Measurements from ENCODE around the gene ZBED3. TPM values are rescaled to one million over a fixed set of nuclear protein-coding genes. Genes with fewer than 3 reads are reported as not detected.
A peak's percentile ranks its signal among the peaks of the same experiment; 100 is the strongest.

The ZBED3 gene
- 18.0 and 21.0 TPM in 2 replicates for total RNA-seq
- long read RNA-seq, full-length matches to known transcripts, result 1 of 1 reads
- long read RNA-seq, partial matches to known transcripts, result 0 of 1 reads
- long read RNA-seq, other reads (novel, unspliced or antisense), result 0 of 1 reads

- H3K4me3 Mint-ChIP-seq (ENCODE audit: unreplicated experiment), result peak within 1 kb of the TSS; percentile 97
- DNase-seq (ENCODE audit: extremely low spot score, unreplicated experiment), result peak; percentile 86
- H3K9me3 Mint-ChIP-seq (ENCODE audit: unreplicated experiment), result peaks cover 3% of the 10 kb centered on the region
- no peaks in the 10 kb centered on the region for H3K27me3 Mint-ChIP-seq (ENCODE audit: unreplicated experiment)
- H3K27ac Mint-ChIP-seq (ENCODE audit: unreplicated experiment), result peak within 1 kb of the TSS; percentile 98
- peak; percentile 55 for TF ChIP-seq CTCF (IDR thresholded peaks at IDR 0.05)
- peaks cover 22% of the 10 kb centered on the region for H3K36me3 Mint-ChIP-seq (ENCODE audit: unreplicated experiment)
- peaks cover 31% of the 10 kb centered on the region for H3K4me1 Mint-ChIP-seq (ENCODE audit: unreplicated experiment)
These were observed at the start of gene ZBED3 for GRCh38 chr5:77086689-77087483. TSS of gene ZBED3 (minus strand) at chr5:77087285. CDS start at chr5:77077878, 9,407 bp downstream.

- Mint-ChIP-seq H3K27me3 (ENCODE audit: unreplicated experiment) (no peaks in the 10 kb centered on the region), H3K9me3 (ENCODE audit: unreplicated experiment) (no peaks in the 10 kb centered on the region), H3K4me1 (ENCODE audit: unreplicated experiment) (peaks cover 16% of the 10 kb centered on the region), H3K36me3 (ENCODE audit: unreplicated experiment) (peaks cover 8% of the 10 kb centered on the region), H3K27ac (ENCODE audit: unreplicated experiment) (peak overlapping the region; percentile 62), H3K4me3 (ENCODE audit: unreplicated experiment) (no peak overlapping the region)
- DNase-seq (ENCODE audit: extremely low spot score, unreplicated experiment), result no peak
- TF ChIP-seq CTCF (IDR thresholded peaks at IDR 0.05), result no peak
These were observed 46.1 kb upstream of the ZBED3 start for GRCh38 chr5:77133061-77133758.

- no peaks in the 10 kb centered on the region for H3K9me3 Mint-ChIP-seq (ENCODE audit: unreplicated experiment)
- H3K4me3 Mint-ChIP-seq (ENCODE audit: unreplicated experiment), result no peak overlapping the region
- H3K27ac Mint-ChIP-seq (ENCODE audit: unreplicated experiment), result no peak overlapping the region
- no peak for DNase-seq (ENCODE audit: extremely low spot score, unreplicated experiment)
- peaks cover 15% of the 10 kb centered on the region for H3K4me1 Mint-ChIP-seq (ENCODE audit: unreplicated experiment)
- no peak for TF ChIP-seq CTCF (IDR thresholded peaks at IDR 0.05)
- H3K27me3 Mint-ChIP-seq (ENCODE audit: unreplicated experiment), result no peaks in the 10 kb centered on the region
- peaks cover 8% of the 10 kb centered on the region for H3K36me3 Mint-ChIP-seq (ENCODE audit: unreplicated experiment)
These were observed 44.3 kb upstream of the ZBED3 start for GRCh38 chr5:77131361-77131760.

GRCh38 chr5:77129391-77129990 lies 42.4 kb upstream of the ZBED3 start:
- Mint-ChIP-seq H3K9me3 (ENCODE audit: unreplicated experiment) (peaks cover 5% of the 10 kb centered on the region), H3K36me3 (ENCODE audit: unreplicated experiment) (peaks cover 10% of the 10 kb centered on the region), H3K4me3 (ENCODE audit: unreplicated experiment) (no peak overlapping the region), H3K27ac (ENCODE audit: unreplicated experiment) (no peak overlapping the region), H3K4me1 (ENCODE audit: unreplicated experiment) (peaks cover 17% of the 10 kb centered on the region), H3K27me3 (ENCODE audit: unreplicated experiment) (no peaks in the 10 kb centered on the region)
- no peak for DNase-seq (ENCODE audit: extremely low spot score, unreplicated experiment)
- peak; percentile 60 for TF ChIP-seq CTCF (IDR thresholded peaks at IDR 0.05)

Measured in osteocyte (in vitro differentiated cells).